NCI-H345 (cell line): ENCODE data around the gene PLIN3.
"Not testable (repeated sequence)": the region's sequence is repeated elsewhere in the genome, so short reads cannot be mapped to it uniquely, and the experiment has no call there.

Experiments used
- DNase-seq: peaks from one replicate; lab custom pipeline; 2025; lab: John Stamatoyannopoulos, UW

Gene PLIN3

DNA sequence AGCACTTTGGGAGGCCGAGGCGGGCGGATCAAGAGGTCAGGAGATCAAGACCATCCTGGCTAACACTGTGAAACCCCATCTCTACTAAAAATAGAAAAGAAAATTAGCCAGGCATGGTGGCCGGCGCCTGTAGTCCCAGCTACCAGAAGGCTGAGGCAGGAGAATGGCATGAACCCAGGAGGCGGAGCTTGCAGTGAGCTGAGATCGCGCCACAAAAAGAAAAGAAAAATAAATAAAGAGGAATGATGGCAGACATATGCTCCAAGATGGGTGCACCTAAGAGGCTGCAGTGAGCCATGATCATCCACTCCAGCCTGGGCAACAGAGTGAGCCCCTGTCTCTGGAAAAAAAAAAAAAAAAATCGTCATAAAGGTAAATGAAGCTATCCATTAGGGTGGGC lies 21.5 kb downstream of the PLIN3 start:
- not testable (repeated sequence) for DNase-seq

GRCh38 chr19:4844348-4845179 lies 22.9 kb downstream of the PLIN3 start:
- no peak for DNase-seq

GRCh38 chr19:4843647-4843965 lies 23.9 kb downstream of the PLIN3 start:
- no peak for DNase-seq

- no peak for DNase-seq
Observed at GRCh38 chr19:4839192-4839591, 28.3 kb downstream of the PLIN3 start.

- no peak for DNase-seq
Observed at GRCh38 chr19:4832776-4833175, 34.7 kb downstream of the PLIN3 start.

GRCh38 chr19:4831979-4832340 lies 35.5 kb downstream of the PLIN3 start:
- DNase-seq = not testable (repeated sequence)

DNA sequence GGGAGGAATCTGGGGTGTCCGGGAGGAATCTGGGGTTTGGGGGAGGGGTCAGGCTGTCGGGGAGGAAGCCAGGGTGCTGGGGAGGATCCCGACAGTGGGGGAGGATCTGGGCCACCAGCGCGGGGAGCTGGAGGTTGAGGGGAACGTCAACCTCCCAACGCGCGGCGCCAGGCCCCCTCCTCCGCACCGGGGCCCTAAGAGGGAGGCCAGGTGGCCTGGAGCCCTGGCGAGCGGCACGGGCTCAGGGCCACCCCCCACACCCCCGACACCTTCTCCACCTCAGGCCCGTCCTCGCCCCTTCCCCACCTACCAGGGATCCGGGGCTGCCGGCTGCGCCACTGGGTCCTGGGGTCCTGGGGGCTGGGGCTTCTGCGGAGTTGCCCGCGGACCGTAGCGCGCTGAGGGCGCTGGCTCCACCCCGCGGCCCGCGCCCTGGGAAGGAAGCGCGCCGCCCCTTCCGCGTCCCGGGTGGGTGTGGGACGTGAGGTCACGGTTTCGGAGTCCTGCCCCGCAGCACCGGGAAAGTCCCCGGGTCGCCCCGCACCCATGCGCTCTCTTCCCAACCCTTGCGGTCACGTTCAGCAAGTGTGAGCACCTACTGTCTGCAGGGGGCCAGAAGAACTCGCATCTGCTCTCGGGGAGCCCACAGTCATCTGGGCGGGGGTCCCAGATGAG lies 36.0 kb downstream of the PLIN3 start, which contains the start of gene TICAM1:
TICAM1 (minus strand) TSS at position 409 of the 675 bp plus-strand sequence. CDS start 13,335 bp downstream, outside the sequence.
- DNase-seq = peak; percentile 31

DNA sequence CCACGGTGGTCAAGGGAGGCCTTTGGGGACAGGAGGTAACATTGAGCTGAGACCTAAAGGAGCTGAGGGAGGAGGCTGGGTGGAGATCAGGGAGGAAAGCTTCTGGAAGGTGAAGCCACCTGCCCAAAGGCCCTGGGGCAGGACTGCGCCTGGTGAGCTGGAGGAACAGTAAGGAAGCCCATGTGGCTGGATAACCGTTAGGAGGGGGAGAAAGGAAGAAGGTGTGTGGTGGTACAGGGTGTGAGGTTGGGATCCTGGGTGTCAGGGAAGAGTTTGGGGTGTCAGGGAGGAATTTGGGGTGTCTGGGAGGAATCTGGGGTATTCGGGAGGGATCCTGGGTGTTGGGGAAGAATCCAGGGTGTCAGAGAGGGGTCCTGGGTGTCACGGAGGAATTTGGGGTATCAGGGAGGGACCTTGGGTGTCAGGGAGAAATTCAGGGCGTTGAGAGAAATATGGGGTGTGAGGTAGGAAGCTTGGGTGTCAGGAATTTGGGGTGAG lies 36.6 kb downstream of the PLIN3 start:
- DNase-seq = no peak

GRCh38 chr19:4830332-4830731 lies 37.1 kb downstream of the PLIN3 start:
- no peak for DNase-seq

- DNase-seq = no peak
Observed at GRCh38 chr19:4829001-4829712, 38.3 kb downstream of the PLIN3 start.

DNA sequence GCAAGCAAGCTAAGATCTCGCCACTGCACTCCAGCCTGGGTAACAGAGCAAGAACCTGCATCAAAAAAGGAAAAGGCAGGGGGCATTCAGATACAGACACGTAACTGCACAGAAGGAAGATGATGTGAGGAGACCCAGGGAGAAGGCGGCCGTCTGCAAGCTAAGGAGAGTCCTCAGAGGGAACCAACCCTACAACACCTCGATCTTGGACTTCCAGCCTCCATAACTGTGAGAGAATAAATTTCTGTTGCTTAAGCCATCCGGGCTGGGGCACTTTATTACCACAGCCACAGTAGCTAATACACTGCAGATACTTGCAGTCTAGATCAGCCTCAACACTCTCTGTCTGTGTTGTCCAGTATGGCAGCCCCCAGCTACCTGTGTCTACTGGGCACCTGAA lies 43.9 kb downstream of the PLIN3 start:
- DNase-seq = no peak

DNA sequence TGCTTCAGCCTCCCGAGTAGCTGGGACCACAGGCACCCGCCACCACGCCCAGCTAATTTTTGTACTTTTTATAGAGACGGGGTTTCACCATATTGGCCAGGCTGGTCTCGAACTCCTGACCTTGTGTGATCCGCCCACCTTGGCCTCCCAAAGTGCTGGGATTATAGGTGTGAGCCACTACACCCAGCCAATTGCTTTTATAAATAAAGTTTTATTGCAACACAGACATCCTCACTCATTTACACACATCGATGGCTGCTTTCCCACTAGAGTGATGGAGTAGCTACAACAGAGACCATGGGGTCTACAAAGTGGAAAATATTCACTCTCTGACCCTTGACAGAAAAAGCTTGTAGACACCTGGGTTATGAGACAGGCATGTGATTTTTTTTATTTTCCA lies 45.1 kb downstream of the PLIN3 start:
- not testable (repeated sequence) for DNase-seq

DNA sequence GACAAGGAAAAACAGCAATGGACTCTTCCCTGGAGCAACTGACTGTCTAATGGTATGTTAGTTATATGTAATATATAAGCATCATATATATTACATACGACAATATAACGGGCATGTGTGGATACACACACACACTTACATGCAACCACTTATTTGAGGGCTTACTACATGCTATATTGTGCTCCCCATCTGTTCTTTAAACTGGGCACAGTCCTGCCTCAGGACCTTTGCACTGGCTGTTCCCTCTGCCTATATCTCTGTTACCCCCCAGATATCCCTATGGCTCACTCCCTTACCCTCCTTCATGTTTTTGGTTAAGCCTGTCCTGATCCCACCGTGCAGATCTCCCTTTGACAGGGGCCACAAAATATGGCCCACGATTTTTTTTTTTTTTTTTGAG lies 46.2 kb downstream of the PLIN3 start:
- no peak for DNase-seq

DNA sequence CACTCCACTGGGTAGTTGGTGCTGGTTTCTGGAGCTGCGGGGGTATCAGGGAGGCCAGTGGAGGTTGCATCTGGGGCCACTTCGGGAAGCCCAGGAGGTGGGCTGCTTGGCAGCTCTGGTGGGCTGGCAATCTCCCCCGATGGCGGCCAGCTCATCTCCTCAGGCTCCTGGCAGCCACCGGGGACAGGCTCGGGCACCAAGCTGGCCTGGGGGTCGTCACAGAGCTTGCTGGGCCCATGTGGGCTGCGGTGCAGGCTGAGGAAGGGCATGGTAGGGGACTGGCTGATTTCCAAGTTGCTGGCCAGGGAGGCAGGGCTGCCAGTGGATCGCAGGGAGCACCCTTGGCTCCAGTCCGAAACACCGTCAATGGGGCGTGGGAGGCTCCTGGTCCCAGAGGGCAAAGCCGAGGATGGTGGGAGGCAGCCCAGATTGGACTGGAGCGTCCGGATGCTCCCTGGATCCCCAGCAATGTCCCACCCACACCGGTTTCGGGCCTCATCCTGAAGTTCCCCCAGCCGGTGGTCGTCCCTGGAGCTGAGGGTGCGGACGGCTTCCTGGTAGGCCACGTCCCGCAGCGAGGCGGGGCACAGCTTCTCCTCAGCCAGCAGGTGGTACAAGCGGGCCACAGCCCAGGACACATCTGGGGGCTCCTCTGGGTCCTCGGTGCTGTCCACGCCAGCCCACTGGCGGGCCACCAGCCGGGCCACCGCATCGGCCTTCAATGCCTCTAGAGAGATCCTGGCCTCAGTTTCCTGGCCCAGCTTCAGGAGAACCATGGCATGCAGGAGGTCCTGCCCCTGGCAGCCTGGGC lies 49.8 kb downstream of the PLIN3 start:
- no peak for DNase-seq

- DNase-seq = no peak
Observed at GRCh38 chr19:4816950-4817278, 50.6 kb downstream of the PLIN3 start.

DNA sequence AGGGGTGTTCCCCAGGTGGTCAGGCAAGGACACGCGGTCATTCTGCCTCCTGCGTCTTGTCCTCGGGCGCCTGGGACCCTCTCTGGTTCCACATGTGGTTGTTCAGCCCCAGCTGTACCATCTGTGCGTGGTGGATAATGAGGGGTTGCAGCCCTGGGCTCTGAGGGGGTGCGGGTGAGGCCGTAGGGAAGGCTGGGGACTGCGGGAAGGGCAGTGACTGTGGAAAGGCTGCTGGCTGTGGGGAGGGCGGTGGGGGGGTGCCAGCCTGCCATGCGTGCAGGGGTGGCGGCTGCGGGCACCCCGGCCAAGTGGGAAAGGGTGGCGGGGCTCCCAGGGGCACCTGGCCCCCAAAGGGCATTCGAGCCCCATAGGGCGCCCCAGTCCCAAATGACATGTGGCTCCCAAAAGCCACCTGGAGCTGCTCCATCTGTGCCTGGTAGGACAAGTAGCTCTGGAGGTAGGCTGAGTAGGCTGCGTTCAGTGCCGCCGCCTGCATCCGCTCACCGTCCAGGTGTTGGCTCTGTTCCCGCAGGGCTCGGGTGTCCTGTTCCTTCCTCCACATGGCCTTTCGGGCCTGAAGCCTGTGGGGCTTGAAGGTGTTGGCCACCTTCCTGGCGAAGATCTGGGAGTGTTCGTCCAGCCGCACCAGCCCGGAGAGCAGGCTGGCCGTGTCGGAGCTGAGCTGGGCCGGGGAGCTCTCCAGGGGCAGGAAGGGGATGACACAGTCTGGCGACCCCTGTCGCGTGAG lies 51.1 kb downstream of the PLIN3 start:
- no peak for DNase-seq

- peak; percentile 93 for DNase-seq
Observed at GRCh38 chr19:4815426-4816201, 51.9 kb downstream of the PLIN3 start.

GRCh38 chr19:4814625-4815425 lies 52.6 kb downstream of the PLIN3 start:
- no peak for DNase-seq

DNA sequence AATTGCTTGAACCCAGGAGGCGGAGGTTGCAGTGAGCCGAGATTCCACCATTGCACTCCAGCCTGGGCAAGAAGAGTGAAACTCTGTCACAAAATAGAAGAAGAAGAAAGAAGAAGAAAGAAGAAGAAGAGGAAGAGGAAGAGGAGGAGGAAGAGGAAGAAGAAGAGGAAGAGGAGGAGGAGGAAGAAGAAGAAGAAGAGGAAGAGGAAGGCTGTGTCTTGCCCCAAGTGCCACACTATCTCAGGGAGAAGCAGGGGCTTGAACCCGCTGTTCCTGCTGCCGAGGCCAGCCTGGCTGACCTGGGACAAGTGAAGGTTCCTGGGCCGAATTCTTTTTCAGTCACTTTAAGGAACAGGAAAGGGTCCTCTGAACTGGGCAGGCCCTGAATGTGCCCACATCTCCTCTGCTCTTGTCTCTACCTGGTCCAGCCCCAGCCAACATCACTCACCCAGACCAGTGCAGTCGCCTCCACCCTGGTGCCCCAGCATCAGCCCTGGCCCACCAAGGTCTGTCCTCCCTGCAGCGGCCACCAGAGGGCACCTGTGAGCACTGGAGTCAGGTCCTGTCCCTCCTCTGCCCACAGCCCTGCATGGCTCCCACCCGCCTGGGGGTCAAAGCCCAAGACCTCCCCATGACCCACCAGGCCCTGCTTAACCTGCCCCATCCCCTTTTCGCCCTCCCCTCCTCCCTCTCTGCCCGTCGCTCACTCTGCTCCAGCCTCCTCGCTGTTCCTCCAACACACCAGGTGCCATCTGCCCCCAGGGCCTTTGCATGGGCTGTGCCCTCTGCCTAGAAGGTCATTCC lies 55.9 kb downstream of the PLIN3 start:
- DNase-seq = peak; percentile 61
